IMR-90 (cell line): ENCODE measurements around the gene TCF19. TPM values are rescaled to one million over a fixed set of nuclear protein-coding genes. Genes with fewer than 3 reads are reported as not detected.

Source experiments
- ATAC-seq: fragments of 200-7000 bp; cut with Tn5 transposase; 2 replicates; pipeline ENCODE4 v1.9.1; 2020; ENCODE audit warnings: low read depth, mild to moderate bottlenecking, moderate library complexity
- BruUV-seq: library from RNA; stranded (reverse); fragments of 400-500 nt; replicated peaks from 2 replicates; lab custom pipeline; 2021; lab: Mats Ljungman, UMichigan
- CTCF ChIA-PET: fragments of 300-600 bp; formaldehyde crosslinking; extraction: SDS; loops from one replicate; lab custom pipeline; 2021; ENCODE audit warnings: antibody characterized with exemption; lab: Yijun Ruan, JAX
- POLR2A ChIA-PET: fragments of 300-600 bp; sonication (Branson Sonifier 250); formaldehyde crosslinking; loops from one replicate; lab custom pipeline; 2022; ENCODE audit warnings: antibody characterized with exemption; ENCODE audit not compliant: unreplicated experiment; lab: Charles Lee
- DNase-seq: peaks from one replicate; pipeline ENCODE4 v3.0.0; 2013
- H2AFZ ChIP-seq: replicated peaks from 2 replicates; pipeline ENCODE3; 2013; ENCODE audit warnings: low read length, mild to moderate bottlenecking; ENCODE audit not compliant: poor library complexity
- H2AK5ac ChIP-seq: 2 replicates; pipeline ENCODE4 v1.6.1; 2013; ENCODE audit warnings: low read depth, low read length, inconsistent platforms
- H2AK9ac ChIP-seq: replicated peaks from 2 replicates; pipeline ENCODE3; 2013; ENCODE audit warnings: mild to moderate bottlenecking, low read depth, low read length, moderate library complexity; ENCODE audit not compliant: poor library complexity
- H2BK120ac ChIP-seq: 2 replicates; pipeline ENCODE4 v1.6.1; 2013; ENCODE audit warnings: low read depth, low read length, inconsistent platforms
- H2BK15ac ChIP-seq: 3 replicates; pipeline ENCODE4 v1.6.1; 2013; ENCODE audit warnings: low read depth, low read length, inconsistent platforms
- H2BK20ac ChIP-seq: 2 replicates; pipeline ENCODE4 v1.6.1; 2013; ENCODE audit warnings: low read depth, mild to moderate bottlenecking, inconsistent platforms, low read length, moderate library complexity
- H2BK5ac ChIP-seq: 2 replicates; pipeline ENCODE4 v1.6.1; 2013; ENCODE audit warnings: mild to moderate bottlenecking, low read depth, low read length, inconsistent platforms; ENCODE audit not compliant: poor library complexity, severe bottlenecking
- H3K14ac ChIP-seq: replicated peaks from 2 replicates; pipeline ENCODE4 v1.6.1; 2013; ENCODE audit warnings: low read depth, low read length, inconsistent platforms
- H3K18ac ChIP-seq: 2 replicates; pipeline ENCODE4 v1.6.1; 2013; ENCODE audit warnings: low read depth, low read length, control low read depth
- H3K23ac ChIP-seq: 2 replicates; pipeline ENCODE4 v1.6.1; 2013; ENCODE audit warnings: low read depth, low read length, inconsistent platforms
- H3K27ac ChIP-seq: 2 replicates; pipeline ENCODE4 v1.5.1; 2013; ENCODE audit warnings: mild to moderate bottlenecking, control low read depth, low read length; ENCODE audit not compliant: insufficient read depth
- H3K27me3 ChIP-seq: 2 replicates; pipeline ENCODE4 v1.6.1; 2013; ENCODE audit warnings: low read length; ENCODE audit not compliant: control insufficient read depth, insufficient read depth
- H3K36me3 ChIP-seq: 2 replicates; pipeline ENCODE4 v1.6.1; 2013; ENCODE audit warnings: low read length, mixed read lengths; ENCODE audit not compliant: control insufficient read depth, insufficient read depth
- H3K4ac ChIP-seq: 2 replicates; pipeline ENCODE4 v1.6.1; 2013; ENCODE audit warnings: low read depth, low read length, inconsistent platforms
- H3K4me1 ChIP-seq: 2 replicates; pipeline ENCODE4 v1.6.1; 2013; ENCODE audit warnings: low read length, mixed read lengths; ENCODE audit not compliant: control insufficient read depth, insufficient read depth
- H3K4me2 ChIP-seq: 2 replicates; pipeline ENCODE4 v1.6.1; 2013; ENCODE audit warnings: low read depth, mild to moderate bottlenecking, control low read depth, low read length, moderate library complexity
- H3K4me3 ChIP-seq: 2 replicates; pipeline ENCODE4 v1.5.1; 2013; ENCODE audit warnings: low read depth, mild to moderate bottlenecking, control low read depth, low read length, moderate library complexity; ENCODE audit not compliant: insufficient read depth
- H3K56ac ChIP-seq: 2 replicates; pipeline ENCODE4 v1.6.1; 2013; ENCODE audit warnings: low read length, inconsistent platforms; ENCODE audit not compliant: insufficient read depth; ENCODE audit errors: extremely low read depth
- H3K79me1 ChIP-seq, 2 experiments: 2 replicates each; pipeline ENCODE4 v1.6.1; 2013; ENCODE audit warnings: low read length in 2 of 2, inconsistent platforms in 1 of 2, low read depth in 1 of 2
- H3K9ac ChIP-seq: 2 replicates; pipeline ENCODE4 v1.6.1; 2013; ENCODE audit warnings: low read depth, low read length, control low read depth
- H3K9me1 ChIP-seq: 2 replicates; pipeline ENCODE4 v1.6.1; 2013; ENCODE audit warnings: low read length, inconsistent platforms; ENCODE audit not compliant: insufficient read depth
- H3K9me3 ChIP-seq: 2 replicates; pipeline ENCODE4 v1.6.1; 2013; ENCODE audit warnings: low read length; ENCODE audit not compliant: control insufficient read depth, insufficient read depth
- H4K20me1 ChIP-seq: 2 replicates; pipeline ENCODE4 v1.6.1; 2013; ENCODE audit warnings: low read length, inconsistent platforms; ENCODE audit not compliant: insufficient read depth
- H4K5ac ChIP-seq: 2 replicates; pipeline ENCODE4 v1.6.1; 2013; ENCODE audit warnings: mild to moderate bottlenecking, low read depth, low read length, control low read depth
- H4K8ac ChIP-seq, 2 experiments: 2 replicates each; pipeline ENCODE4 v1.6.1; 2013; ENCODE audit warnings: low read depth in 2 of 2, low read length in 2 of 2, control low read depth in 1 of 2, inconsistent platforms in 1 of 2
- H4K91ac ChIP-seq: 2 replicates; pipeline ENCODE4 v1.6.1; 2013; ENCODE audit warnings: low read depth, low read length, inconsistent platforms; ENCODE audit not compliant: insufficient read depth
- BHLHE40 ChIP-seq: fragments of 150-350 bp; IDR thresholded peaks from 2 replicates; pipeline ENCODE4 v1.6.1; 2016; ENCODE audit warnings: mild to moderate bottlenecking, low read depth, low read length
- CEBPB ChIP-seq: IDR thresholded peaks from 2 replicates; pipeline ENCODE4 v1.6.1; 2012; ENCODE audit warnings: low read depth, low read length, improper control_type of control experiment
- CHD1 ChIP-seq: IDR thresholded peaks from 2 replicates; pipeline ENCODE4 v1.6.1; 2012; ENCODE audit warnings: low read depth, low read length, improper control_type of control experiment
- CTCF ChIP-seq: conservative IDR thresholded peaks from 2 replicates; pipeline ENCODE4 v1.5.1; 2012; ENCODE audit warnings: mild to moderate bottlenecking, low read depth, low read length, improper control_type of control experiment
- ELK1 ChIP-seq: fragments of 150-350 bp; IDR thresholded peaks from 2 replicates; pipeline ENCODE4 v1.6.1; 2016; ENCODE audit warnings: low read depth, mild to moderate bottlenecking, low read length, moderate library complexity, borderline replicate concordance
- FOS ChIP-seq: fragments of 150-350 bp; IDR thresholded peaks from 2 replicates; pipeline ENCODE4 v1.6.1; 2016; ENCODE audit warnings: low read depth, low read length
- MAFK ChIP-seq: IDR thresholded peaks from 2 replicates; pipeline ENCODE4 v1.6.1; 2012; ENCODE audit warnings: low read depth, low read length, improper control_type of control experiment
- MAZ ChIP-seq: IDR thresholded peaks from 2 replicates; pipeline ENCODE4 v1.6.1; 2012; ENCODE audit warnings: low read depth, mild to moderate bottlenecking, low read length, improper control_type of control experiment, moderate library complexity, borderline replicate concordance
- MXI1 ChIP-seq: IDR thresholded peaks from 2 replicates; pipeline ENCODE4 v1.6.1; 2012; ENCODE audit warnings: low read depth, mild to moderate bottlenecking, low read length, moderate library complexity, borderline replicate concordance
- NFE2L2 ChIP-seq: fragments of 150-350 bp; IDR thresholded peaks from 2 replicates; pipeline ENCODE4 v1.6.1; 2016; ENCODE audit warnings: low read depth, mild to moderate bottlenecking, low read length
- POLR2A ChIP-seq: IDR thresholded peaks from 2 replicates; pipeline ENCODE4 v1.6.1; 2012; ENCODE audit warnings: mild to moderate bottlenecking, low read depth, low read length
- RAD21 ChIP-seq: IDR thresholded peaks from 2 replicates; pipeline ENCODE4 v1.6.1; 2012; ENCODE audit warnings: low read length, improper control_type of control experiment
- RCOR1 ChIP-seq: IDR thresholded peaks from 2 replicates; pipeline ENCODE4 v1.6.1; 2012; ENCODE audit warnings: mild to moderate bottlenecking, low read length, improper control_type of control experiment; ENCODE audit not compliant: insufficient replicate concordance
- RFX5 ChIP-seq: IDR thresholded peaks from 2 replicates; pipeline ENCODE4 v1.8.0; 2012; ENCODE audit warnings: low read depth, mild to moderate bottlenecking, low read length, moderate library complexity
- SMC3 ChIP-seq: fragments of 150-350 bp; IDR thresholded peaks from 2 replicates; pipeline ENCODE4 v1.6.1; 2016; ENCODE audit warnings: low read depth, mild to moderate bottlenecking, antibody characterized with exemption, low read length, moderate library complexity
- USF2 ChIP-seq: fragments of 150-350 bp; IDR thresholded peaks from 2 replicates; pipeline ENCODE4 v1.6.1; 2017; ENCODE audit warnings: mild to moderate bottlenecking, antibody characterized with exemption, low read length, low read depth
- WGBS, 2 experiments: methylation state at CpG; one replicate each; pipeline versions ENCODE4 v1.1.5 to v1.1.7; 2013; ENCODE audit warnings: missing lambda C conversion rate in 2 of 2; ENCODE audit not compliant: insufficient read length in 1 of 2; ENCODE audit errors: extremely low coverage in 2 of 2; 5-methylcytosine and 5-hydroxymethylcytosine counted together
- dilution Hi-C: fragments of 300-500 bp; cut with HindIII; formaldehyde crosslinking; loops from one replicate; pipeline ENCODE4 v1.14.3; 2018; ENCODE audit warnings: low sequenced_read_pairs; ENCODE audit not compliant: unreplicated experiment
- in situ Hi-C: fragments of 300-500 bp; cut with MboI; formaldehyde crosslinking; loops from 3 replicates; pipeline ENCODE4 v1.14.3; 2019; ENCODE audit warnings: low sequenced_read_pairs, inconsistent platforms, mixed read lengths
- intact Hi-C: fragments of 100-400 bp; cut with micrococcal nuclease; formaldehyde crosslinking; loops from 2 replicates; pipeline ENCODE4 v1.10.0; 2022
- polyA plus RNA-seq, 3 experiments: library from polyadenylated mRNA; depleted of rRNA; stranded (reverse); fragments of >200 nt; gene quantifications; 2 replicates each; pipeline ENCODE4 v1.2.3, GENCODE V29; 2012; ENCODE audit warnings: low replicate concordance in 1 of 3
- total RNA-seq: library from RNA; depleted of rRNA; stranded (reverse); fragments of >200 nt; gene quantifications from 2 replicates; pipeline ENCODE4 v1.2.3, GENCODE V29; 2012

Gene TCF19
- total and polyA plus RNA-seq, 2 of the 4 experiments (the other 2 are of a cell fraction), result 13.1 to 14.2 TPM

GRCh38 chr6:31179896-31180295, 21.5 kb downstream of the TCF19 start:
- no peak overlapping the region for H3K18ac ChIP-seq
- H2AK9ac ChIP-seq, result no peak overlapping the region
- H3K14ac ChIP-seq, result no peak overlapping the region
- no TSS peak for BruUV-seq
- H2BK5ac ChIP-seq, result no peak overlapping the region
- WGBS, 2 experiments, result 100% methylated on average over 4 of the region's 8 CpGs; no CpG with 5 or more reads in 1 of the 2 experiments
- no peaks in the 10 kb centered on the region for H4K20me1 ChIP-seq
- DNase-seq (no peak), ATAC-seq (no peak)
- H3K9ac ChIP-seq, result no peak overlapping the region
- no peak overlapping the region for H3K4me3 ChIP-seq
- H3K23ac ChIP-seq, result no peak overlapping the region
- CTCF ChIA-PET, result no interaction called here
- no peak overlapping the region for H4K8ac ChIP-seq
- in situ Hi-C loops (no loop called here), intact Hi-C loops (no loop called here), dilution Hi-C loops (no loop called here)
- H3K56ac ChIP-seq, result no peak overlapping the region
- no peak overlapping the region for H2BK20ac ChIP-seq
- no peak overlapping the region for H3K4ac ChIP-seq
- no peak overlapping the region for H4K5ac ChIP-seq
- H3K4me2 ChIP-seq, result no peak overlapping the region
- H3K27me3 ChIP-seq, result no peaks in the 10 kb centered on the region
- no peak overlapping the region for H2BK15ac ChIP-seq
- H3K36me3 ChIP-seq, result no peaks in the 10 kb centered on the region
- no peak overlapping the region for H2AK5ac ChIP-seq
- TF ChIP-seq BHLHE40 (no peak), RCOR1 (no peak), RFX5 (no peak), ELK1 (no peak), POLR2A (no peak), CHD1 (no peak), CTCF (no peak), MAZ (no peak), NFE2L2 (no peak), MAFK (no peak), CEBPB (no peak), SMC3 (no peak), USF2 (no peak), FOS (no peak), MXI1 (no peak), RAD21 (no peak)
- POLR2A ChIA-PET, result no interaction called here
- H3K9me1 ChIP-seq, result peaks cover 10% of the 10 kb centered on the region; the same call in 1 of the 2 replicates
- peaks cover 6% of the 10 kb centered on the region for H3K4me1 ChIP-seq
- H4K91ac ChIP-seq, result no peak overlapping the region
- H3K79me1 ChIP-seq, result no peaks in the 10 kb centered on the region
- peak overlapping the region; percentile 81 for H2AFZ ChIP-seq
- no peak overlapping the region for H2BK120ac ChIP-seq
- H3K9me3 ChIP-seq, result no peaks in the 10 kb centered on the region
- no peak overlapping the region for H3K27ac ChIP-seq
